NCI-H2081 (cell line): ENCODE results near the gene RAC3.

Experiments
- DNase-seq, 2 experiments: peaks; one replicate each; lab custom pipeline; 2025; lab: John Stamatoyannopoulos, UW

Gene RAC3

DNA sequence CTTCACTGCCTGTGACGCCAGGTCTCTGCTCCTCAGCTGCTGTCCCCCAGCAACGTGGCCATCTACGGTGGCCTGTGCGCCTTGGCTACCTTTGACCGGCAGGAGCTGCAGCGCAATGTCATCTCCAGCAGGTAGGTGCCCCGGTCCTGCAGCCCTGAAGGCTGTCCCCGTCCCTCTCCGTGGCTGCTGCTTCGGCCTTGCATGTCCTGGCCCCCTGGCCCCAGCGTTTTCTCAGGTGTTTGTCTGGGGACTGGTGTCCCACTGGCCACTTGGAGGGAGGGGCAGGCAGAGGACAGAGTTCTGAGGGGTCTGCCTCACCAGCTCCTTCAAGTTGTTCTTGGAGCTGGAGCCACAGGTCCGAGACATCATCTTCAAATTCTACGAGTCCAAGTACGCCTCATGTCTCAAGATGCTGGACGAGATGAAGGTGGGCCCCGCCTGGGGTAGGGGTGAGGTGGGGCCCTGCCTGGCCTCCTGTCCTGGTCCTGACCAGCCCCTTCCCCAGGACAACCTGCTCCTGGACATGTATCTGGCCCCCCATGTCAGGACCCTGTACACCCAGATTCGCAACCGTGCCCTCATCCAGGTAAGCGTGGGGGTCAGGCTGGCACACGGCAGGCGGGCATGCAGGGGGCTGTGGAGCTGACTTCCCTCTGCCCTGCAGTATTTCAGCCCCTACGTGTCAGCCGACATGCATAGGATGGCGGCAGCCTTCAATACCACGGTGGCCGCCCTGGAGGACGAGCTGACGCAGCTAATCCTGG, 24.7 kb downstream of the RAC3 start:
- DNase-seq: no peak

DNA sequence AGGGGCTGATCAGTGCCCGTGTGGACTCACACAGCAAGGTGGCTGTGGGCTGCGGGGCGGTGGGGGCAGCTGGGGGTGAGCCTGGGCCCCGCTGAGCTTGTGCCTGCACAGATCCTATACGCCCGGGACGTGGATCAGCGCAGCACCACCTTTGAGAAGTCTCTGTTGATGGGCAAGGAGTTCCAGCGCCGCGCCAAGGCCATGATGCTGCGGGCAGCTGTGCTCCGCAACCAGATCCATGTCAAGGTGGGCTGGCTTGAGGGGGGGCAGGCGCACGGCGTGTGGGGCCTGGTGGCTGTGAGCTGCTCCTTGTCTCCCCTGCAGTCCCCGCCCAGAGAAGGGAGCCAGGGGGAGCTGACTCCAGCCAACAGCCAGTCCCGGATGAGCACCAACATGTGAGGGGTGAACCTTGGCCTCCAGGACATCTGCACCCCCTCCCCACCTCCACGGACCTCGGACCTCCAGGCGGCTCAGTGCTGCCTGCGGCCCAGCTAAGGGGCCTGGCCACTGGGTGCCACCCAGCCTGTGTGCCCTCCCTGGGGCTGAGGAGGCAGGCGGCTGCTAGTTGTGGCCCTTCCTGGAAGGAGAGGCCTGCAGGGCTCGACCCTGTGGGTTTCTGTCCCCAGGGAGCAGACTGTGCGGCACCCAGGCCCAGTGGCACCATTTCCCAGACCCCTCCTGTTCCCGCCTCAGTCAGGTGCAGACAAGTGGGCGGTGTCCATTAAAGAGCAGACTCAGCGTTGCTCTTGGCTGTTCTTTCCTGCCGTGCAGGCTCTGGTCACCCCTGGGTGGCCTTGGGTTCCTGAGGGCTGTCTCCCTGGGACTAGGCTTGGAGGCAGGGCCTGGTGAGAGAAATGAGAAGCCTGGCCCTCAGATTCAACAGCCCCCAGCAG, 25.5 kb downstream of the RAC3 start:
- peak in 1 of 2 experiments; percentile 10 for DNase-seq

DNA sequence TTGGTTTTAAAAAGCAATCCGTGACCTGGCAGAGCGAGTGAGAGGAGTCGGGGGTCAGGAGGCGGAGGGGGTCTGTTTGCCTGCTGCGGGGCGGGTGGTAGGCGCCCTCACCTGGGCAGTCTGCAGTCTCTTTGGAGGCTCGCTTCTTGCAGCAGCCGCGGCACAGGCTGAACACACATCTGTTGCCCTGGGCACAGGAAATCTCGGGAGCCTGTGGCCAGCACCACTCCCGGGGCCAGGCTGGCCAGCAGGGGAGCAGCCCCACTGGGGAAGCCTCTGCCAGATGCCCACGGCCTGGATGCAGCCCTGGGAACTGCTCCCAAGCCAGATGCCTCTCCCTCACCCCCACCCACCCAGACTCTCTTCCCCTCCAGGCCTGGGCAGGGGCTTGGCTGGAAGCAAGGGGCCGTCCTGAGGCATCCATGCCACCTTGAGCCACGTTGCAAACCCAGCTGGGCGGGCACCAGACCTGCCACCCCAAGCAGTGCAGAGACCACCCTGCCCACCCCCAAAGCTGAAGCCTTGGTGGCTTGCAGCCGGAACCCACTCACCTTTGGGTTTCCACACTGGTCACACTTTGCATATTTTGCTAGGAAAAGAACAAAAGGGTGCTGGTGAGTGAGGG, 26.9 kb downstream of the RAC3 start:
- no peak for DNase-seq

DNA sequence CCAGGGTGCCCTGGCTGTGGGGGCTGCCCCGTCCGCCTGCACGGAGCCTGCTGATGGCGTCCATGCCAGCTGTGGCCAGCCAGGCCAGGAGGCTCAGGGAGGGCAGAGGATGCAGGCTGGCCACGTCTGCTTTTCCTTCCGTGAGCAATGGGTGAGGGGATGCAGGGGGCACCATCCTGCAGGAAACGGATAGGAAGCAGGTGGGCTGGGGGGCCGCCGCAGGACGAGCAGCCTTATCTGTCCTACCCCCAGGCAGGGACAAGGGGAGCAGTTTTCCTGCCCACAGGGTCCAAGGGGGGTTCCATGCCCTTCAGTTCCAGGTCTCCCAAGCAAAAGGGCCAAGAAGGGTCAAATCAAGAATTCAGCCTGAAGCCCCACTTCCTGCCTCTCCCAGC, 27.4 kb downstream of the RAC3 start:
- DNase-seq: no peak

- DNase-seq: no peak
These were observed 28.0 kb downstream of the RAC3 start for GRCh38 chr17:82059272-82060000.

GRCh38 chr17:82060001-82060380, 28.5 kb downstream of the RAC3 start:
- no peak for DNase-seq

DNA sequence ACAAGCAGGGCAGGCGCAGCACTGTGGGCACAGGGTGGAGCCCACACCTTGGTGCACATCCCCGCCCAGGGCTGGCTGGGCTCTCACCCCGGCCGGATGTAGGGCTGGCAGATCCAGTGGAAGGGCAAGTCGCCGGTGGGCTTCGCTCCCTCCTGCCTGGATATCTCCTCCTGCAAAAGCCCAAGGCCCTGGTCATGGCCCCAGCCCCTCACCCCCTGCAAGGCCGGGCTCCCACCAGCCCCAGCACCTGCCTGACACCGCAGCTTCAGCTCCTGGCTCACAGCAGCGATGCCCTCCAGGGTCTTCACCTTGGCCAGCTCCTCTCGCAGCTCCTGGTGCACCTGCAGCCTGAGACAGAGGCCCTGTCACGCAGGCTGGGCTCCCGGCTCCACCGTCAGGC, 29.1 kb downstream of the RAC3 start:
- DNase-seq: no peak

DNA sequence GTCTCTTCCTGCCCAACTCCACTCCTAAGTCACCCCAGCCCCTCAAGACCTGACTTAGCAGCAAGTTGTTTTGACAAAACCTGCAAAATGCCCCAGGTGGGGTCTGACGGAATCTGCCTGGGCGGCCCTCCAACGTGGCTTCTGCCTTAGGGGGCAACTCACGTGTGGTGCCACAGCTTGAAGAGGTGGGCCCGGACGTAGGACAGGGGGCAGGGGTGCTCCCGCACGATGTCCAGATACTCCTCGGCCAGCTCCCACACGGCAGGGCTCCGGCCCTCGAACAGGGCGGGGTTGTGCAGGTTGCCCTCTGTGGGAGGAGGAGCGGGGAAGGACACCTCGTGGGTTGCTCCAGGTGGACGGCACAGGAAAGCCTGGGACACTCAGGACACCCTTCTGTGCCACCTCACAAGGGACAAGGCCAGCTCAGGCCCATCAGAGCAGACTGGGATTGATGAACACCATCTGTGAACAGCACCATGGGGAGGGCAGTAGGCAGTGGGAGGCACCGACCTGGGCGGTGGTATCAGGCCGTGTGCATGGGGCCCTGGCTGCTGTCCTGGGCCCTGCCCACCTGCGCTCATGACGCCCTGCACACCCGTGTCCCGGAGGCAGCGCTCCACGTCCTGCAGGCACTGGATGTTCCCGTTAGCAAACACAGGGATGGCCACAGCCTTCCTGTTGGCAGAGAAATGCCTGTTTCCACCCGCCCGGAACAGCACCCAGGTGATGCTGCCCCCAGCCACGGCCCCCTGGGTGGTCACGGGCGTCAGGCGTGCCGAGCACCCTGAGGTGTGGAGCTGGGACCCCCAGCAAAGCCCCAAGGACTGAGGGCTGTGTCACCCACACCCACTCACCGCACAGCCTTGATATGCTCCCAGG, 29.8 kb downstream of the RAC3 start:
- no peak for DNase-seq

GRCh38 chr17:82062076-82062983, 30.9 kb downstream of the RAC3 start:
- no peak for DNase-seq

GRCh38 chr17:82062984-82063368, 31.5 kb downstream of the RAC3 start:
- no peak for DNase-seq

GRCh38 chr17:82063424-82064415, 32.2 kb downstream of the RAC3 start:
- no peak for DNase-seq

GRCh38 chr17:82064433-82065192, 33.1 kb downstream of the RAC3 start:
- DNase-seq: peak; percentile 48 to 67

GRCh38 chr17:82065193-82065637, 33.7 kb downstream of the RAC3 start:
- no peak for DNase-seq

- DNase-seq: peak; percentile 46 to 63
These were observed 34.3 kb downstream of the RAC3 start, which contains the start of gene DUS1L for GRCh38 chr17:82065638-82066303. DUS1L (minus strand) TSS chr17:82065804; CDS start chr17:82065059, 745 bp downstream.

DNA sequence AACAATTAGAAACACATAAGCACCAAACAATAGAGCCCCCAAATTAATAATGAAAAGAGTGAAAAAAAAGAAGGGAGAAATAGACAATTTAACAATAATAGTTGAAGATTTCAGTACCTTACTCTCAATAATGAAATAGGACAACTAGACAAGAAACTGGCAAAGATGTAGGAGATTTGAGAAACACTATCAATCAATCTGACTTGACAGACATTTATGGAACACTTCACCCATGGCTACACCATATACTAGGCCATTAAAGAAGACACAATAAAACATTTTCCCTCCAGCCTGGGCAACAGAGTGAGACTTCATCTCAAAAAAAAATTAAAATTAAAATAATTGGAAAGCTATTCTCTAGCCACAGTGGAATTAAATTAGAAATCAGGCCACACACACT, 39.1 kb downstream of the RAC3 start:
- DNase-seq: no peak

DNA sequence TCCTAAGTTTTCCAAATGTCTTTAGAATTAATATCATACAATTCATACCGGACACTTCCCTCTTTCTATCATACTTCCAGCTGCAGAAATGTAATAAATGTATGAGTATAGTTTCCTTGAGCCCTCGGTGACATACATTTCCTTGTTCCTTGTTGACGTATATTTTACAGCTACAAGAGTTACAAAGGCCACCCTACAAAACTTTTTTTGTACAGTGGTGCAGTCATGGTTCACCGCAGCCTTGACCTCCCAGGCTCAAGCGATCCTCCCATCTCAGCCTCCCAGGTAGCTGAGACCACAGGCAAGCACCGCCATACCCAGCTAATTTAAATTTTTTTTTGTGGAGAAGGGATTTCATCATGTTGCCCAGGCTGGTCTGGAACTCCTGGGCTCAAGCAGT, 41.3 kb downstream of the RAC3 start:
- DNase-seq: no peak

GRCh38 chr17:82073446-82073845, 42.0 kb downstream of the RAC3 start:
- no peak for DNase-seq
